CD4-positive, alpha-beta T cell treated with Interleukin-2 at 100 ng/mL for 4 hours (primary cell): Measurements from ENCODE around the gene ATF3.
"Not testable (repeated sequence)": the region's sequence is repeated elsewhere in the genome, so short reads cannot be mapped to it uniquely, and the experiment has no call there.

Experiments used
- DNase-seq: peaks from one replicate; pipeline ENCODE4 v3.0.0-alpha.2; 2020; ENCODE audit warnings: low spot score

The ATF3 gene

DNA sequence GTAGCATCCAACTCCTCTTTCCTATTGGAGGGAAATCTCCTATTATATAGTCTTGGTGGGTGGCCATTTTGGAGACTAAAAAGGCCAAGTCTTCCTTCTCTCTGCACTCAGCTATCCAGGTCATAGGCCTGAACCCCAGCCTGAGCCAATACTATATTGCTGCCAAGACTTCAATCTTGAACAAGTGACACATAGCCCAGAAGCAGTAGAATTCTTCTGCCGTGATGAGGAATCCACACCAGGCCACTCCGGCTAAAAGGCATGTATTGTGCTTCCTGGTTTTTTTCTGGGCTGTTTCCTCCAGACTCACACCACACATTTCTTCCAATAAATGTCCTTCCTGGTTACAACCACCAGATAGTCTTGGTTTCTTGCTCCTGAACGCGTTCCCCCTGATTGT is 43.0 kb downstream of the ATF3 start:
- DNase-seq, result no peak

DNA sequence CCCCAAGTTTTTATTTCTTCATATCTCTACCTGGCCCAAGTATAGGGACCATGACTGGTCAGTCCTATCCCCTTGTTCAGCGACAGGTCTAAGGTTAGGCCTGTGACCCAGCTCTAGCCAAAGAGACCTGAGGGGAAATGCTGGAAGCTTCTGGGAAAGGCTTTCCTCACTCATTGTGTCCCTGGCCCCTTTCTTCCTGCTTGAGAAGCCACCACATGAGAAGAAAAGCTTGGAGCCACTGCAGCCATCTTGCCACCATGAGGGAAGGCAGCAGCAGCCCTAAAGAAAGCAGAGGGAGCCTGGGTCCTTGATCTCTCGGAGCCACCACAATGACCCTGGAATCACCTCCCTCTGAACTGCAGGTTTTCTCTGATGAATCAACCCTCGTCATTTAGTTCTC is 43.4 kb downstream of the ATF3 start:
- no peak for DNase-seq

- no peak for DNase-seq
These were observed 44.0 kb downstream of the ATF3 start for GRCh38 chr1:212652609-212653008.

DNA sequence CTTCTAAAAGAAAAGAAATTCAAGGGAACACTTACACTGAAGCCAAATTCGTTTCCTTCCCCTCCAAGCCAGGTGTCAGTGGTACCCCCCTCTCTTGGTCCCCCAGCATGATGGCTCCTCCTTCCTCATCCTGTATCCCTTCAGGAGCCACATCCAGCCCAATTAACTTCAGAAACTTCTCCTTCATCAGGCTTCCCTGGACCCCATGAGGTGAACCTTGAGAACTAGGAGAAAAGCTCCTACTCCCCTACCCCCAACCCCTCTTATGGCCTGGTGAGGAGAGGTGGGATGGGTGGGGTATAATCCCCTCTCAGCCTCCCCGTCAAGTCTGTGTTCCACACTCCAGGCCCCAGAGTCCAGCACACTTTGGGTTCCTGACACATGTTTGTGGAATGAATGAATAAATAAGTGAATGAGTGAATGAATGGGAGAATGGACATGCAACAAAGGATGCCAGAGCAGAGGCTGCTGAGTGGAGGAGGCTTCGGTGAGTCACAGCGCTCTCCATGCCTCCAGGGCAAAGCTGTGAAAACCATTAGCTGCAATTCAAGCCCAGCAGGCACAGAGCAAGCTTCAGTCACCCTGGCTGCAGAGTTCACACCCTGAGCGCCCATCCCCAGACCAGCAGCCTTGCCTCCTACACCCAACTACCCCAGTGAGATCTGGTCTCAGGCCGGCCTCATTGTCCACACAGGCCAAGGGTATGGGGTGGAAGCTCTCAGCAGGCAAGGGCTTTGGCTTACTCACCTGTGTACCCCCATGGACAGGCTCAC is 47.3 kb downstream of the ATF3 start:
- no peak for DNase-seq

DNA sequence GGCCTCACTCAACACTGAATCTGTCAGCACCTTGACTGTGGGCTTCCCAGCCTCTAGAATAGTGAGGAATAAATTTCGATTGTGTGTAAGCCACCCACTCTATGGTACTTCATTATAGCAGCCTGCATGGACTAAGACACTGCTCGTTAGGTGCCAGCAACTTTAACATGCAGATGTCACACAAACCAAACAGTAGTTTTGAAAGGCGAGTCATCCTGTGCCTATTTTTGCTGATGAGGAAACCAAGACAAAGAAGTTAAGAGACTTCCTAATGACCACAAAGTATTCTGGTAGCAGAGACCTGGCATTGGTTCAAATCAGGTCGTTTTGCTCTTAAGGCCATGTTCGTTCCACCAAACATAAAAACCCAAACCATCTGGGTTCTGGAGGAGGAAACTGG is 48.2 kb downstream of the ATF3 start:
- no peak for DNase-seq

DNA sequence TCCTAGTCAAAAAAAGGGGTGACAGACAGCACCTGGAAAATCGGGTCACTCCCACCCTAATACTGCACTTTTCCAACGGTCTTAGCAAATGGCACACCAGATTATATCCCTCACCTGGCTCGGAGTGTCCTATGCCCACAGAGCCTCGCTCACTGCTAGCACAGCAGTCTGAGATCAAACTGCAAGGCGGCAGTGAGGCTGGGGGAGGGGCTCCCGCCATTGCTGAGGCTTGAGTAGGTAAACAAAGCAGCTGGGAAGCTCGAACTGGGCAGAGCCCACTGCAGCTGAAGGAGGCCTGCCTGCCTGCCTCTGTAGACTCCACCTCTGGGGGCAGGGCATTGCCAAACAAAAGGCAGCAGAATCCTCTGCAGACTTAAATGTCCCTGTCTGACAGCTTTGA is 49.7 kb downstream of the ATF3 start:
- not testable (repeated sequence) for DNase-seq

DNA sequence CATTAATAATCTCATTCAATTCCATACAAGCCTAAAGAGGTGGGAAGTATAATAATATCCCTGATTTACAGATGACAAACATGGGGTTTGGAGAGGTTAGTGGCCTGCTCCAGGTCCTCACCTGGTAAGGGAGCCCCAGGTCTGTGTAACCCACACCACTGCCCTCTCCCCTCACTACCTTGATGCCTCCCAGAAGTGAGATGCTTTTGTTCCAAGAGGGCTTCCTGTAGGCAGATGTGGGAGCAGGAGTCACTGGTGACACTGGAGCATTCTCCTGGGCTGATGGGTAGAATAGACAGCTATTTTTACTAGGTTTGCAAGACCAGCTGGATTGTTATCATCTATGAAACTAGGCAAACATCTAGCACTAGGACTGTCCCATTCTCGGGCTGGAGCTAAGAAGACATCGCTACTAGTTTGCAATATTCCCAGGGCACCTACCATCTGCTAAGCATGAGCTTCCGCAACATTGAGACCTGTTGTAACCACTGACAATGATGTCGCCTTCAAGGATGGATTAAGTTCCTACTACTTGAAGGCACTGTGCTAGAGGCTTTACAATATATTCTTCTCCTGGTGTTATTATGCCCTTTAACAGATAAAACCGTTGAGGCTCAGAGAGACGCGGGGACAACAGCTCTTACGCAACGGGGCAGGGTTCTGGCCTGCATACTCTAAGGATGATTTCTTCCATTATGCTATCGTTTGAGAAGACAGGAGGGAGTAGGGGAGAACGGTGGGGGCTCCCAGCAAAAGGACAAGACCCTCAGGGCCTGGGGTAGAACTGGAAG is 56.0 kb downstream of the ATF3 start:
- DNase-seq, result no peak

DNA sequence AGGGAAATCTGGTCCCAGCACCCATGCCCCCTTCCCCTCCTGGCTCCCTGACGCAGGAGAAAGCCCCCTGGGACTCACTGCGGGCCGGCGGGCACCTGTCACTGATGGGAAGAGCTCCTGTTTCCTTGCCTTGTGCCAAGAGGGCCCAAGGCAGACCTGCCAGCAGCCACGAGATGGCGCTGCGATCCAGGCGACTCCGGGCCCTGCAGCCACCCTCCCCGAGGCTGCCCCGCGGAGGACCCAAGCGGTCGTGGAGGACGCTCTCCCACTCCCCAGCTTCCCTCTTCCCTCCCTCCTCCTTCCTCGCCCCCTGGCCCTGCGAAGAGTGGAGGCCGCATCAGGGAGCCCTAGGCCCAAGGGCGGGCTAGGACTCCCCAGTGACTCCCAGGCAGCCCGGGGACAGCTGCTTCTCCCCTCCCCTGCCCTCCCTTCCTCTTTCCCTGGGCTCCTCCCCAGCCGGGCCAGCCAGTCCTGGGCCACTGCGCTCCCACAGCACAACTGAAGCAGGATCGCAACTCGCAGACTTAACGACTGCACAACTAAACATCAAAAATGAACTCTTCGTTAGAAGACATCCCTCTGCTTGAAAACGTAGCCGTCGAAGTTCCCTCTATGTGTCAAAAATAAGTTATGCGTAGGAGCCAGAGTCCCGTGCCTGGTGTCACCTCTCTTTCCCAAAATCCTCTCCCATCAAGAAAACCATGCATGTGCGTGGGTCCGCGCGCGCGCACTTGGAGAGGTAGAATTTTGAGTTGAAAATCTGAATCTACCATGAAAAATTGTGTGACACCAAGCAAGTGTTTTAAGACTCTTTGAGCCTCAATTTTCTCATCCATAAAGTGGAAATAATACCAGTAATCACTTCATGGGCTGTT is 56.9 kb downstream of the ATF3 start:
- peak; percentile 75 for DNase-seq

DNA sequence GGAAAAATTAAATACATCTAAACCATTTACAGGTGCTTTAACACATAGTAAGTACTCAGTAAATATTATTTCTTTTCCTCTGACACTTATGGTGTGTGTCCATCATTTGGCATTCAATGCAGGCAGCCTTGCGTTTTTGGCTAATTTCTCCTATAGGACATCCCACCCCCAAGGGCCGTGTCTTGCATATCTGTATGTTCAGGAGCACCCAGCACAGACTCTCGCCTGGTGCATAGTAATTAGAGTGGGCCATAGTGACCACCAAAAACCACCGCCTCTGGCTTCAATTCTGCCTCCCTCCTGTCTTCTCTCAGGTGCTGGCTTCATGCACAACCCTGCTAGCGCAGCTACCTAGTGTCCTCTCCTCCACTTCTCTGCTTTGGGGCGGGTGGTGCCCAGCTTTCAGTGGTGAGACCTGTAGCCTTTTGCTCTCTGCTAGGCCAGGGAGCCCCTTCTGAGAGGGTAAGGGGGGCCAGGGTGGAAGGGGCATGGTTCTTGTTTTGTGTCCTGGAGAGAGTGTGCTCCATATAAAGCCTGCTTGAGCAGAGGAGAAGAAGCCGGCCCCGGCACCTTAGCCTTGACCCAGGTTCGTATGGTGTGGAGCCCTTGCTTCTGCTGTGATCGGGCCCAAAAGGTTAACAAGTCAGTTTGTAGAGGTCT is 57.7 kb downstream of the ATF3 start:
- DNase-seq, result no peak

DNA sequence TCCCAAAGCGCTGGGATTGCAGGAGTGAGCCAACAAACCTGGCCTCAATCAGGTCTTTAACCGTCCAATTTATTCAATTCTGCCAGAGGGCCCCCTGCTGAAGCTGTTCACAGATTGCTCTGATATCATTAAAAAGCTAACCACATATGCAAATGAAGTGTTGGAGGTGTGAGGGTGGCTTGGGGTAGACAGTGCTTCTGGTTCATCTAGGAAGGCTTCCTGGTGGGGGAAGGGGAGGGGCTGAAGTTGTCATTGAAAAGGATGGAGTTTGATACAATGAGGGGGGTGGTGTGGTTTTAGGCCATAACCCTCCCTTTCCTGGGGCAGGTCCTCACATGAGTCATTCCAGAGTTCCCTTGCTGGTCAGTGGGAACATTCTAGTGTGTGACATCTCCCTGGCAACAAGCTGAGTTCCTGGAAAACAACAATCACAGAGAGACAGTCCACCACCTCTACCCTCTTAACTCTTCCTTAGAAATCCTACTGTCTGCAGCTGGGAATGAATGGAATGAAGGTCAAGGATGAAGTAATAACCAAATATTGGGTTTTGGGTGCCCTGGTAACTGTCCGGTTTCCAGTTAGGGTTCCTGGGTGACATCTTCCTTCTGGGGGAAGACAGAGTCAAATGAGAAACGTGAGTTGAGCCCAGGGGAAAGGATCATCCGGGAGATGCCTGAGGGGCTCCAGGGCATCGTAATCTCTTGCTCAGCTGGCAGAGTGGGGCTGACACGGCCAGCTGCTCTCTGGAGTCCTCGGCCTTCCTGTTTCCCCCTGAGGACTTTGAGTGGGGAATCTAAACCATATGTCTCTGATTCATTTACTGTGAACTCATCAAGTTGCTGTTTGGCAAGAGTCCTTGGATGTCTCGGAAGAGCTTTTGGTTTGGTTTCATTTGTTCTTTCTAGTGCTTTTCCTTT is 58.9 kb downstream of the ATF3 start:
- DNase-seq, result peak; percentile 18

- no peak for DNase-seq
These were observed 59.9 kb downstream of the ATF3 start for GRCh38 chr1:212668477-212668876.

- no peak for DNase-seq
These were observed 60.5 kb downstream of the ATF3 start for GRCh38 chr1:212669102-212669501.

DNA sequence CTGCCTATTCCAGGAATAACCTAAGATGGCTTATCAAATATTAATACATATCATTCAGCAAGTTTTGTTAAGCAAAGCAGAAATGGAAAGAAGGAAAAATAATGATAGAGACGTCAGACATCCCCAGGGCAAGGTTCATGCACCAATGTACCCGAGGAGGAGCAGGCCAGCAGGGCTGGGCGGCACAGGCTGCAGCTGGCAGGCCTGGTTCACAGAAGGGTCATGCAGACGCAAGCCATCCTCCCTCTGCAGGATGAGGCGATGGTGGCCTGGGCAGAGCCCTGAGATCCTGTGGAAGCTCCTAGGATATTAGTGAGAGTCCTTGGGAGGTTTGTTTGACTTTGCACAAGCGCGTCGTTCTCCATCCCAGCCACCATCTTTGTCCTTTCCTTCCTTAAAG is 61.0 kb downstream of the ATF3 start:
- DNase-seq, result no peak

DNA sequence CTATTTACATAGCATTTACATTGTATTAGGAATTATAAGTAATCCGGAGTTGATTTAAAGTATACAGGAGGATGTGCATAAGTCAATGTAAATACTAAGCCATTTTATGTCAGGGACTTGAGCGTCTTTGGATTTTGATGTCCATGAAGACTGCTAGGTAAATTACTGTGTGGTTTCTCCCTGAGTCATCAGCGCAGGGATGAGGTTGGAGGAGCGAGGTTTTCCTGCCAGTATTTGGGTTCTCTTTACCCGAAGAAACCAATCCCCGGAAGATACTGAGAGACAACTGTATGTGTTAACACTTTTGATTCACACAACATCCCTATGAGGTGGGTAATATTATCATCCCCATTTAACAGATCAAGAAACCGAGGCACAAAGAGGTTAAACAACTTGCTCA is 61.7 kb downstream of the ATF3 start:
- no peak for DNase-seq
